HG03521 (cell line): ENCODE results near the gene SPATA31D1.
"Not testable (repeated sequence)": the region's sequence is repeated elsewhere in the genome, so short reads cannot be mapped to it uniquely, and the experiment has no call there.

Source experiments
- ATAC-seq: cut with Tn5 transposase; IDR thresholded peaks from one replicate; pipeline ENCODE4 v1.9.1; 2021; ENCODE audit warnings: mild to moderate bottlenecking, moderate library complexity; ENCODE audit not compliant: unreplicated experiment

SPATA31D1 gene

GRCh38 chr9:81988472-81988871, at the start of gene SPATA31D1:
Gene SPATA31D1 (plus strand): TSS chr9:81988772. CDS start chr9:81988819, 47 bp downstream.
- not testable (repeated sequence) for ATAC-seq

DNA sequence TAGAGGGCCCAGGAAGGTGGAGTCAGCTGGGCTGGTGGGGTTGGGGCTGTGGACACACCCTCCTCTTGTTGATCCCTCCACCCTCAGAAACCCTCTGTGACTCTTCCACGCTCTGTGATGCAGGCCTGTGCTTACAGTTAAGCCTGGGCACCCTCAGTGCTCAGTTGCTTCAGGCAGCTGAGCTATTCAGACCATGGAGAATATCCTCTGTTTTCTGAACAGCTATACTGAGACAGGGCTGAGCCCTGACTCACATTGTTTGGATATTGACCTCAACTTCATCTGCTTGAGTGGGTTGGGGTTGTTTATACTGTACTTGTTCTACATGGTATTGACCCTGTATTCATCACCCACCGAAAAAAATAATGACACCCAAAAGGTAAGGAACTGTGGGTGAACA, 45.2 kb upstream of the SPATA31D1 start, which contains the start of gene SPATA31D3:
SPATA31D3 (plus strand) TSS at position 108 of the 400 bp plus-strand sequence; CDS start at position 194, 86 bp downstream.
- not testable (repeated sequence) for ATAC-seq

DNA sequence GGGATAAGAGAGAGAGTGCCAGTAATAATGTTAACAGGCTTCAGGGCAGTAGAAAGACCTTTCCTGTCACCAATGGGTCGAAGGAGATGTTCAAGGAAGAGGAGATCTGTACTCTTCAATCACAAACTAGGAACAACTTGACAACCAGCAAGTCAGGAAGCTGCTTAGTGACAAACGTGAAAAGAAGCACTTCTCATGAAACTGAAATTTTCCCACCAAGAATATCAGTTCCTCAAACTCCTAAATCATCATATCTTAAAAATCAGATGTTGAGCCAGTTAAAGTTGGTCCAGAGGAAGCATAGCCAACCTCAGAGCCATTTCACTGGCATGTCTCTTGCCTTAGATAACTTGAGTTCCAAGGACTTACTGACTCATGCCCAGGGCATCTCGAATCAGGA, 39.9 kb upstream of the SPATA31D1 start:
- not testable (repeated sequence) for ATAC-seq

- no peak for ATAC-seq
Observed at GRCh38 chr9:81953096-81953495, 35.5 kb upstream of the SPATA31D1 start.

DNA sequence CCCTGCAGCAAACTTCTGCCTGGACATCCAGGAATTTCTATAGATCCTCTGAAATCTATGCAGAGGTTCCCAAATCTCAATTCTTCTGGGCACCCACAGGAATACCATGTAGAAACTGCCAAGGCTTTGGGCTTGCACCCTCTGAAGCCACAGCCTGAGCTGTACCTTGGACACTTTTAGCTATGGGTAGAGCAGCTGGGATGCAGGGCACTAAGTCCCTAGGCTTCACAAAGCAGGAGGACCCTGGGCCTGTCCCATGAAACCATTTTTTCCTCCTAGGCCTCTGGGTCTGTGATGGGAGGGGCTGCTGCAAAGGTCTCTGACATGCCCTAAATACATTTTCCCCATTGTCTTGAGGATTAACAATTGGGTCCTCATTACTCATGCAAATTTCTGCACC, 32.9 kb upstream of the SPATA31D1 start:
- ATAC-seq = no peak

GRCh38 chr9:81964218-81965171, 24.1 kb upstream of the SPATA31D1 start:
- ATAC-seq = no peak

- ATAC-seq = no peak
Observed at GRCh38 chr9:81968026-81968425, 20.5 kb upstream of the SPATA31D1 start.

GRCh38 chr9:81969971-81970370, 18.6 kb upstream of the SPATA31D1 start:
- no peak for ATAC-seq

- no peak for ATAC-seq
Observed at GRCh38 chr9:81971727-81972126, 16.8 kb upstream of the SPATA31D1 start.

DNA sequence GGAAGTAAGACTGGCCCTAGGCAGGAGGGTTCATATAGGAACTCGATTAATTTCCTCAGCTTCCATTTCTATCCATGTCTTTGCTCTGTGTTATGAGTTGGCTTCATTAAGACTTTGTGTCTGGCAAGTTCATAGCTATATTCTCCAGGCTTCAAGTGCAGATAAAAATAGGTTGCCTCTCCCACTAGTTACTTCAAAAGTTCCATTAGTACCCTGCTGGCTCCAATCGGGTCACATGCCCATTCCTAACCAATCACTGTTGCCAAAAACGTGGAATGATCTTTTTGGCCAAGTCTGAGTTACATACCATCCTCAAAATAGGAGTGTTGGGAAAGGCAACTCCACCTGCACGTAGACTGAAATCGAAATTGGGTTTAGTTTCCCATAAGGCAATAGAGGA, 13.8 kb upstream of the SPATA31D1 start:
- no peak for ATAC-seq

DNA sequence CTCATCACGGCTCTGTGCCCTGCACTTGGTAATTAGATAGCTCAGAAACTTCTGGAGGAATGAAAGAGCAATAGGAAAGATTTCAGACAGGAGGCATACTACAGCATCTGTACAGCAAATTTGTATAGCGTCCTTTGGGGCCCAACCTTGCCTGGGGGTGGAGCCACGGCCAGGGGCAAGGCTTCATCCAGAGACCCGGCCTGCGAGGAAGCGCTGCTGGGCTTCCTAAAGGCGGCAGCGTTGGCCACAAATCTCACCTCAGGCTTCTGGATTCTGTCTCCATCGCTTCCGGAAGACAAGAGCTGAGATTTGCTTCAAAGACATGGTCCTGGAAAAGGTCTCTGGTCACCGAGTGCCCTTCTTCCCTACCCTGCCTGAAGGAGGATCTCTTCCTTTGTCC, 12.2 kb upstream of the SPATA31D1 start:
- no peak for ATAC-seq

DNA sequence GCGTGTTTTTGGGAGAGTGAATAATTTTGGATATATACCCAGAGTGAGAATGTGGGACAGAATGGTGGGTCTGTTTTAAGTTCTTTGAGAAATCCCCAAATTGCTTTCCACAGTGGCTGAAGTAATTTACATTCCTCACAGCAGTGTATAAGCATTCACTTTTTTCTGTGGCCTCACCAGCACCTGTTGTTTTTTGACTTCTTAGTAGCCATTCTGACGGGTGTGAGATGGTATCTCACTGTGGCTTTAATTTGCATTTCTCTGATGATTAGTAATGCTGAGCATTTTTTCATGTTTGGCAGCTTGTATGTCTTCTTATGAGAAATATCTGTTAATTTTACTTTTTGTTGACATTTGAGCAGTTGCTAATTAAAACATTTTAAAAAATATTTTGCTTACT, 9.4 kb upstream of the SPATA31D1 start:
- ATAC-seq = no peak

- ATAC-seq = no peak
Observed at GRCh38 chr9:81980568-81980967, 8.0 kb upstream of the SPATA31D1 start.

DNA sequence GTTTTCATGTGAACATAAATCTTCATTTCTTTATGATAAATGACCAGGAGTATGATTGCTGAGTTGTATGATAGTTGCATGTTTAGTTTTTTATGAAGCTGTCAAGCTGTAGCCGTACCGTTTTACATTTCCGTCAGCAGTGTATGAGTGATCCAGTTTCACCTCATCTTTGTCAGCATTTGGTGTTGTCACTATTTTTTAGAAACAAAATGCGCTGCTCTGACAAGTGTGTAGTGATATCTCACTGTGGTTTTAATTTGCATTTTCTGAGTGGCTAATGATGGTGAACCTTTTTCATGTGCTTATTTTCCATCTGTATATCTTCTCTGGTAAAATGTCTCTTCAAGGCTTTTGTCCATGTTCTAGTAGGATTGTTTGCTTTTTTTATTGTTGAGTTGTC, 6.7 kb upstream of the SPATA31D1 start:
- no peak for ATAC-seq

DNA sequence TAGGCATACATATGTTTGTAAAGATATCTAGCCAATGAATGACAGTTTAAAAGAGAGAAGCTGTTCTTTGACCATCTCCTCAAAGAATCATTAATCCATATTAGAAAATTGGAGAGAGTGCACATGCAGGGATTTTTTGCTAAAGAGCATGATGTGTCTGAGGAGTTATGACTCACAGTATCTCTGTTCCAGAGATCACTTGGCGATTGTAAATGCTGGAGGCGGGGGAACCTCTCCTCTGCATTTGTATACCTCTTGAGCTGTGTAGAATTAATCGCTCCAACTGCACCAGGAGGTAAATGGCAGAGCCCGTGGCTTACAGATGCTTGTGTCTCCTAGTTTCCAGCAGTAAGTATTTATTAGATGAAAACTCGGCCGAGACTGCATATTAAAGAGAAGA, 3.6 kb upstream of the SPATA31D1 start:
- ATAC-seq = no peak

- ATAC-seq = no peak
Observed at GRCh38 chr9:81986051-81986450, 2.5 kb upstream of the SPATA31D1 start.

GRCh38 chr9:81989700-81990099, 1.1 kb downstream of the SPATA31D1 start:
- ATAC-seq = no peak

- ATAC-seq = no peak
Observed at GRCh38 chr9:81993656-81994055, 5.1 kb downstream of the SPATA31D1 start.

DNA sequence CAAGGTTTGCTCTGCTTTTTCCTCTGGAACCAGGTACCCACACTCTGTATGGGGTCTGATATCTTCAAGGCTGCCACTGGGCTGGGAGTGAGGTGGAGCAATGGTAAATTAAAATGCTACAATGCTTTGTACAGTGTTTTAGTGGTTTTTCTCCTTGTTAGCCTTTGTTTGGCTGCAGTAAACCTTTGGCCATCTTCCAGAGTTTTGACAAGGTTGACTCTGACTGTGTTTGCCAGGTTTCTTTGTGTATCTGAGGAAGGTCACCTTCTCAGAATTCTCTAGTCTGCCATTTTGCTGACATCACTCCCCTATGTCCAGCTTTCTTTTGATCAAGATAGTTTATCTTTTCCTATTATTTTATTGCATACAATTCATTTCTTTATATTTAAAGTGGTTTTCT, 11.2 kb downstream of the SPATA31D1 start:
- ATAC-seq = no peak

- no peak for ATAC-seq
Observed at GRCh38 chr9:82010711-82011110, 22.1 kb downstream of the SPATA31D1 start.

DNA sequence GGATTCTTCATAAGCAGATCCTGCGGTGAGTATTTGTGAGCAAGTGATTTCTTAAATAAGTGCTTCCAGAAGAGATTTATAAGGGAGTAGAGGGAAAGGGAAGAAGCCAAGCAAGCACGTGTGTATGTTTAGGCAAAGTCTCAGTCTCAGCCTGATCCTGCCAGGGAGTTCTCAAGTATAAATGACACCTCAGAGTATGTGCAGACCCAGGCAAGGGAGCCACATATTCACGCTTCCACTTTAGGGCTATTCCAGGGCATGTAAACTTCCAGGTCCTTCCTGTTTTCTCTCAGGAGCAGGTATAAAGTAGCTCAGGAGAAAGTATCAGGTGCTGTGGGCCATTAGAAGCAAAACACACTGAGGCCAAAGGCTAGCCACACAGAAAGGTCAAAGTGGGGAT, 22.6 kb downstream of the SPATA31D1 start:
- ATAC-seq = no peak

- ATAC-seq = no peak
Observed at GRCh38 chr9:82012276-82012675, 23.7 kb downstream of the SPATA31D1 start.
